Tibial artery (tissue), 4 donors: ENCODE results near the gene HSPA12B.

Experiments used
- DNase-seq, 2 donors: peaks; one replicate each; pipeline ENCODE4 v3.0.0-alpha.2; 2019
- H3K27ac ChIP-seq, 2 donors: fragments of 200-600 bp; sonication (generic) in 1 of 2; 1 replicate in 1 of 2; 2 replicates in 1 of 2; pipeline ENCODE4 v1.5.1; 2018 to 2019; ENCODE audit warnings: mild to moderate bottlenecking in 1 of 2
- H3K27me3 ChIP-seq, 2 donors: fragments of 200-600 bp; sonication (generic) in 1 of 2; one replicate each; pipeline versions ENCODE4 v1.5.1 to v1.6.0; 2016 to 2019
- H3K36me3 ChIP-seq, 3 donors: fragments of 200-600 bp; sonication (generic) in 2 of 3; one replicate each; pipeline ENCODE4 v1.5.1; 2016 to 2019; ENCODE audit warnings: mild to moderate bottlenecking in 2 of 3
- H3K4me1 ChIP-seq, 4 donors: fragments of 200-600 bp; sonication (generic) in 2 of 4; 1 replicate in 3 of 4; 2 replicates in 1 of 4; pipeline ENCODE4 v1.5.1; 2016 to 2019
- H3K4me3 ChIP-seq, 2 donors: fragments of 200-600 bp; sonication (generic) in 1 of 2; 1 replicate in 1 of 2; 2 replicates in 1 of 2; pipeline ENCODE4 v1.5.1; 2018 to 2019; ENCODE audit warnings: mild to moderate bottlenecking in 2 of 2
- H3K9me3 ChIP-seq, 3 donors: fragments of 200-600 bp; sonication (generic) in 1 of 3; one replicate each; pipeline ENCODE4 v1.5.1; 2016 to 2019
- intact Hi-C: fragments of 100-400 bp; cut with DNase I; formaldehyde crosslinking; loops from one replicate; pipeline ENCODE4 v1.15.0; 2023; ENCODE audit warnings: low total_unique reads
- TF ChIP-seq, protein P1 (sequence below), 2 experiments: fragments of 200-600 bp in 1 of 2; fragments of 450-650 bp in 1 of 2; IDR thresholded peaks; one replicate each; pipeline ENCODE4 v1.5.1; 2017 to 2019; ENCODE audit warnings: antibody characterized with exemption in 2 of 2, mild to moderate bottlenecking in 1 of 2, moderate library complexity in 1 of 2

Gene HSPA12B

DNA sequence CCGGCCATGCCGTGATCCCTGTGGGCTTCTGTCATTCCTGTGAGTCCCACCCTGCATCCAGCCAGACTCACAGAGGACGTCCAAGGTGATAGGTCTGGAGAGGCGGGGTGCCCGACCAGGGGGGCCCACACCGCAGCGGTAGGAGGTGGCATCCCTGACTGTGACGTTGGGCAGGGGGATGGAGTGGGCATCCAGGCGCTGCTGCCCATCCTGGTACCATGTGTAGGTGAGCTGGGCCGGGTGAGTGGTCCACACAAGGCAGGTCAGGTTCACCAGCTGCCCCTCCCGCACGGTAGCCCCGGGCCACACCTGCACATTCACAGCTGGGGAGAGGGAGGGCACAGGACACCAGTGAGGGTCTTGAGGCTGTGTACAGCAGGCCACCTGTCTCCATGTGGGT, 39.1 kb upstream of the HSPA12B start:
- no peak overlapping the region for H3K27ac ChIP-seq
- intact Hi-C loops, result no loop called here
- no peaks in the 10 kb centered on the region for H3K4me1 ChIP-seq
- TF ChIP-seq, protein P1, sequence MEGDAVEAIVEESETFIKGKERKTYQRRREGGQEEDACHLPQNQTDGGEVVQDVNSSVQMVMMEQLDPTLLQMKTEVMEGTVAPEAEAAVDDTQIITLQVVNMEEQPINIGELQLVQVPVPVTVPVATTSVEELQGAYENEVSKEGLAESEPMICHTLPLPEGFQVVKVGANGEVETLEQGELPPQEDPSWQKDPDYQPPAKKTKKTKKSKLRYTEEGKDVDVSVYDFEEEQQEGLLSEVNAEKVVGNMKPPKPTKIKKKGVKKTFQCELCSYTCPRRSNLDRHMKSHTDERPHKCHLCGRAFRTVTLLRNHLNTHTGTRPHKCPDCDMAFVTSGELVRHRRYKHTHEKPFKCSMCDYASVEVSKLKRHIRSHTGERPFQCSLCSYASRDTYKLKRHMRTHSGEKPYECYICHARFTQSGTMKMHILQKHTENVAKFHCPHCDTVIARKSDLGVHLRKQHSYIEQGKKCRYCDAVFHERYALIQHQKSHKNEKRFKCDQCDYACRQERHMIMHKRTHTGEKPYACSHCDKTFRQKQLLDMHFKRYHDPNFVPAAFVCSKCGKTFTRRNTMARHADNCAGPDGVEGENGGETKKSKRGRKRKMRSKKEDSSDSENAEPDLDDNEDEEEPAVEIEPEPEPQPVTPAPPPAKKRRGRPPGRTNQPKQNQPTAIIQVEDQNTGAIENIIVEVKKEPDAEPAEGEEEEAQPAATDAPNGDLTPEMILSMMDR (IDR thresholded peaks at IDR 0.05), result no peak
- H3K27me3 ChIP-seq, result no peaks in the 10 kb centered on the region
- no peaks in the 10 kb centered on the region for H3K36me3 ChIP-seq
- DNase-seq, result no peak
- H3K4me3 ChIP-seq, result no peak overlapping the region
- peaks cover 0 to 9% (median 7%) of the 10 kb centered on the region in 3 donors for H3K9me3 ChIP-seq

DNA sequence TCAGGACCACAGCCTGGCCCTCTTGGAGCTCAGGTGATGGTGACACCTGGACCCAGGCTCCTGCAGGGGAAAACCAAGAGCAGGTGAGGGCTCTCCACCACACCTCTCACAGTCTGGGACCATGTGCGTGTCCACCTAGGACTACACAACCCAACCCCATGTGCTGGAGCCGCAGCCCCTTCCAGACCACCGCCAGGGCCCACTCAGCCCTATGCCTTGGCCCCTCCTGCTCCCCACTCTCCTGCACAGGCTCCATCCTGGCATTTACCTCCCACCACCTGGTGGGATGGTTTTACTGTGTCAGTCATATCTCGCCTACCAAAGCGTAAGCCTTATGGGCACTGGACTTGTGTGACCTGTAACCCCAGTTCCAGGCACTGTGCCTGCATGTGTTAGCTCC, 37.6 kb upstream of the HSPA12B start:
- no peak overlapping the region for H3K4me3 ChIP-seq
- DNase-seq, result no peak
- no peaks in the 10 kb centered on the region for H3K4me1 ChIP-seq
- no peak overlapping the region for H3K27ac ChIP-seq
- TF ChIP-seq, protein P1 (IDR thresholded peaks at IDR 0.05), result no peak
- intact Hi-C loops, result no loop called here
- H3K27me3 ChIP-seq, result no peaks in the 10 kb centered on the region
- peaks cover 0 to 9% (median 7%) of the 10 kb centered on the region in 3 donors for H3K9me3 ChIP-seq
- H3K36me3 ChIP-seq, result no peaks in the 10 kb centered on the region

DNA sequence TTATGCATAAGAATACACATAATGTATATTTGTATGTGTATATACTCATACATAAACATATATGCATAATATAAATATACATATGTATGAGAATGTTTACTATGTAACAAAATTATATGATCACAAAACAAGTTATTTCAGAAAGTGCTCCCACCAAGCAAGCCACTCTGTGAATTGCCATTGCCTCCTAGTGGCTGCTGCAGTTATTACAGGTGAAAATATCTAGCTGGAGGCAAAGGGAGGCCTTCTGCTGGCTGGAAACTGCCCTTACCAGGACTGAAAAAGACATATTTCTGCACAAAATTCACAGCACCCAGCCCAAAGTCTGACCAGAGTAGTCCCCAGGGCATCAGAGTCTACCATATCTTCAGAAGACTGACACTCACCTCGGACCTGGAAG, 36.3 kb upstream of the HSPA12B start:
- no peak for DNase-seq
- H3K27ac ChIP-seq, result no peak overlapping the region
- no peak overlapping the region for H3K4me3 ChIP-seq
- H3K36me3 ChIP-seq, result no peaks in the 10 kb centered on the region
- H3K4me1 ChIP-seq, result no peaks in the 10 kb centered on the region
- H3K9me3 ChIP-seq, result peaks cover 0 to 9% (median 7%) of the 10 kb centered on the region in 3 donors
- TF ChIP-seq, protein P1 (IDR thresholded peaks at IDR 0.05), result no peak
- intact Hi-C loops, result no loop called here
- no peaks in the 10 kb centered on the region for H3K27me3 ChIP-seq

DNA sequence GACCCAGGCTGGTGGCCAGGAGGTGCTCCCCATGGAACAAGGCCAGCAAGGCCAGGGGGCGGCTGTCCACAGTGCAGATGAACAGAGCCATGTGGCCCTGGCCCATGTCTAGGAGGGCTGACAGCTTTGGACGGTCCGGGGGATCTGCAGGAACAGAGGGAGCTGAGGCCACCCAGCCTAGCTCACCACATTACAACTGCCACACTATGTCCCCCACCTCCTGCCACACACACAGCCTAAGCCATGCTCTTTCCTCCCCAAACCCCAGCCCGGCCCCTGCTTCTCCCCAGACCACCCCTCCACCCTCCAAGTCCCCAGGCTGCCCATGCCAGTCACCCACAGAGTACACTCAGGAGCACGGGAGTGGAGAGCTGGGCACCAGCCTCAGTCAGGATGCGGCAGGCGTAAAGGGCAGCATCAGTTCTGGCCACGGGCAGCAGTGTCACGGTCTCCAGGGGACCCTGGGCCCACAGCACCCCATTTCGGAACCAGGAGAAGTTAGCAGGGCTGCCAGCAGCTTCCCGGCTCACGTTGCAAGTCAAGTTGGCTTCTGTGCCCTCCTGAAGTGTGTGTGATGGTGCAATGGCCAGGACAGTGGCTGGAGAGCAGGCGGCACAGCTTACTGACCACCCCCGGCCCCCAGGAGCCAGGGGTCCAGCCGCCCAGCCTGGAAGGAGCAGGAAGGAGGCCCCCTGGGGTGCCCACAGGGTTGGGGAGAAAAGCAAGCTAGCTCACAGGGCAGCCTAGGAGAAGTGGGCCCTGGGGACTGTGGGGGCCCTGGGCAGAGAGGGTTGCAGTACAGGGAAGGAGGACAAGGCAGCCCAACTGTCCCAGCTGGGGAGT, 35.5 kb upstream of the HSPA12B start:
- Histone ChIP-seq H3K9me3 (peaks cover 0 to 9% (median 7%) of the 10 kb centered on the region in 3 donors), H3K36me3 (no peaks in the 10 kb centered on the region), H3K4me3 (no peak overlapping the region), H3K4me1 (no peaks in the 10 kb centered on the region), H3K27ac (no peak overlapping the region), H3K27me3 (no peaks in the 10 kb centered on the region)
- no peak for DNase-seq
- intact Hi-C loops, result no loop called here
- TF ChIP-seq, protein P1 (IDR thresholded peaks at IDR 0.05), result no peak

DNA sequence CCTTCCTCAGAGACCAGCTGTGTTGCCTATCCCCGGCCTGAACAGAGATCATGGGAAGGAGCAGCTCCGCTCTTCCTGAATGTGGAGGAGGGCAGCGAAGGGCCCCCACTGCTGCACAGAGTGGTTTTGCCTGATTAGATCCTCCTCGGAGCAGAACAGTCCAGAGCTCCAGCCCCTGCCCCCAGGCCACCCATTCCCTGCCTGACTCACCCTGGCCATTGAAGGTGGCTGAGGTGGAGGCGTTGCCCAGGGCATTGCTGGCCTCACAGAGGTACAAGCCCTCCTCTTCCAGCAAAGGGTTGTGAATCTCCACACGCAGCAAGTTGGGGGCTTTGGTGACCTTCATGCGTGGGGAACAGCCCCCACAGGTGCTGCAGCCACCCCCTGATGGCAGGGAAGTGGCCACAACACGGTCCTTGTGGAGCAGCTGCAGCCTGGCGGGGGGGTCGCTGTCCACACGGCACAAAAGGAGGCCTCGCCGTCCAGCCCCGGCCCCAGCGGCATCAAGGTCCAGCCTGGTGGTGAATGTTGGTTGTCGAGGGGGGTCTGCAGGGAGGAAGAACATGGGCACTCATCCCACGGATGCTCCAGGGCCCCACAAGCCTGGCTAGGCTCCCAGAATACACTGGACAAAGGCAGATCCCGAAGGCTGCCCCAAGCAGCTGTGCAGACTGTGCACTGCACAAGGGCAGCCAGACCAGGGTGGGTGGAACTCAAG, 34.7 kb upstream of the HSPA12B start:
- intact Hi-C loops, result no loop called here
- Histone ChIP-seq H3K27ac (no peak overlapping the region), H3K27me3 (no peaks in the 10 kb centered on the region), H3K36me3 (no peaks in the 10 kb centered on the region), H3K4me1 (no peaks in the 10 kb centered on the region), H3K9me3 (peaks cover 0 to 9% (median 7%) of the 10 kb centered on the region in 3 donors), H3K4me3 (no peak overlapping the region)
- TF ChIP-seq, protein P1 (IDR thresholded peaks at IDR 0.05), result no peak
- DNase-seq, result no peak
